NCI-H82 treated with DMSO at 0.1 percent for 48 hours (cell line): ENCODE data around the gene ANKRD55.
"Not testable (repeated sequence)": the region's sequence is repeated elsewhere in the genome, so short reads cannot be mapped to it uniquely, and the experiment has no call there.

ENCODE experiments used
- DNase-seq: peaks from one replicate; lab custom pipeline; 2025; ENCODE audit not compliant: unreplicated experiment; lab: John Stamatoyannopoulos, UW

Gene ANKRD55

GRCh38 chr5:56233230-56233629 is at the start of gene ANKRD55:
TSS of gene ANKRD55 (minus strand) at chr5:56233330. CDS start at chr5:56232913, 417 bp downstream.
- DNase-seq, result no peak

GRCh38 chr5:56282216-56282615 is 49.1 kb upstream of the ANKRD55 start:
- no peak for DNase-seq

- DNase-seq, result no peak
Observed at GRCh38 chr5:56281489-56282165, 48.5 kb upstream of the ANKRD55 start.

GRCh38 chr5:56279979-56280378 is 46.8 kb upstream of the ANKRD55 start:
- DNase-seq, result no peak

- DNase-seq, result no peak
Observed at GRCh38 chr5:56279291-56279690, 46.2 kb upstream of the ANKRD55 start.

- no peak for DNase-seq
Observed at GRCh38 chr5:56278335-56278753, 45.2 kb upstream of the ANKRD55 start.

- DNase-seq, result no peak
Observed at GRCh38 chr5:56277573-56277972, 44.4 kb upstream of the ANKRD55 start.

GRCh38 chr5:56273376-56273955 is 40.3 kb upstream of the ANKRD55 start:
- DNase-seq, result no peak

- no peak for DNase-seq
Observed at GRCh38 chr5:56272765-56273164, 39.6 kb upstream of the ANKRD55 start.

GRCh38 chr5:56270568-56271392 is 37.6 kb upstream of the ANKRD55 start:
- DNase-seq, result peak; percentile 47

- no peak for DNase-seq
Observed at GRCh38 chr5:56270058-56270457, 36.9 kb upstream of the ANKRD55 start.

- no peak for DNase-seq
Observed at GRCh38 chr5:56269216-56269927, 36.2 kb upstream of the ANKRD55 start.

GRCh38 chr5:56268707-56269106 is 35.6 kb upstream of the ANKRD55 start:
- DNase-seq, result not testable (repeated sequence)

- DNase-seq, result no peak
Observed at GRCh38 chr5:56267856-56268255, 34.7 kb upstream of the ANKRD55 start.

GRCh38 chr5:56264417-56265025 is 31.4 kb upstream of the ANKRD55 start:
- DNase-seq, result peak; percentile 13

GRCh38 chr5:56262279-56262678 is 29.1 kb upstream of the ANKRD55 start:
- no peak for DNase-seq

GRCh38 chr5:56259002-56259511 is 25.9 kb upstream of the ANKRD55 start:
- DNase-seq, result no peak

GRCh38 chr5:56257763-56258529 is 24.8 kb upstream of the ANKRD55 start:
- not testable (repeated sequence) for DNase-seq

GRCh38 chr5:56257010-56257409 is 23.9 kb upstream of the ANKRD55 start:
- DNase-seq, result no peak

- DNase-seq, result no peak
Observed at GRCh38 chr5:56255502-56255901, 22.4 kb upstream of the ANKRD55 start.
